Neuron (in vitro differentiated cells): ENCODE measurements around the gene LMO7.

ENCODE experiments used
- H2AFZ ChIP-seq: one replicate; pipeline ENCODE4 v1.6.1; 2013; ENCODE audit warnings: low read depth, mild to moderate bottlenecking, inconsistent platforms, low read length, moderate library complexity
- H3K27me3 ChIP-seq: one replicate; pipeline ENCODE4 v1.6.1; 2013; ENCODE audit warnings: low read length; ENCODE audit not compliant: insufficient read depth
- H3K36me3 ChIP-seq: one replicate; pipeline ENCODE4 v1.6.1; 2013; ENCODE audit warnings: low read length; ENCODE audit not compliant: insufficient read depth
- H3K4me1 ChIP-seq: one replicate; pipeline ENCODE4 v1.6.1; 2013; ENCODE audit warnings: low read length; ENCODE audit not compliant: insufficient read depth
- H3K4me3 ChIP-seq: 2 replicates; pipeline ENCODE4 v1.5.1; 2013; ENCODE audit warnings: mild to moderate bottlenecking, low read length, moderate library complexity
- H3K9me3 ChIP-seq: one replicate; pipeline ENCODE4 v1.6.1; 2013; ENCODE audit warnings: low read length

The LMO7 gene

DNA sequence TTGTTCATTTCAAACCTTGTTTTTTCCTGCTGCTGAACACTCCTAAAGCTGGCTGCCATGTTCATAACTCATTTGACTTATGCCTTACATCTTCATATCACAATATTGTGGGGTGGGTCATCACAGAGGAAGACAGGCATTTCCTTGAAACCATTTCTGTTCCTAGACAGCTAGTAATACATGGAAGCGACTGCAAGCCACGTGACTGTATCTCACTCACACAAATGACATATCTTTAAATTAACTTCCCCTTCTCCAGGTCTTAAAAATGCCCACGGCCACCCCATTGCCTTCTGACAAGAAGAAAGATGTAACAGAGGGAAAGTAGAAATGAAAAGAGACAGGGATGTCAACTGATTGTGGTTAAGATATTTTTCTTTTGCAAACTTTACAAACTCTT, 236.8 kb downstream of the LMO7 start:
- peaks cover 10% of the 10 kb centered on the region for H3K4me1 ChIP-seq
- H3K36me3 ChIP-seq, result no peaks in the 10 kb centered on the region
- no peak overlapping the region for H2AFZ ChIP-seq
- H3K27me3 ChIP-seq, result no peaks in the 10 kb centered on the region
- H3K4me3 ChIP-seq, result no peak overlapping the region
- H3K9me3 ChIP-seq, result no peaks in the 10 kb centered on the region

DNA sequence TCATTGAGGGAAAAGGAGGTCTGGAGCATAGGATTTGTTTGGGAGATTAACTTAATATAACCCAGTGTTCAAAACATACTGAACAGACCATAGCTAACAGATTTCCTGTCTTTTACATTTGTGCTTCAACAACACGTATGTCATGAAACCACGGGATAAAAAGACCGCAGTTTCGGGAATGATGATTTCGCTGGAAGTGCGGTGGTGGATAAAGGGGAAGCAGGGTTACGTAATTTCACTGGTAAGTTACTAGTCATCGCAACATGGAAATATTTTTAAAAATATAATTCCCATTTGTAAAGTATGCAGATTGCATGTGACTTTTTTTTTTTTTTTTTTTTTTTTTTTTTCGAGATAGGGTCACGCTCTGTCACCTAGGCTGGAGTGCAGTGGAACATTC, 237.4 kb downstream of the LMO7 start:
- Histone ChIP-seq H2AFZ (no peak overlapping the region), H3K27me3 (no peaks in the 10 kb centered on the region), H3K4me1 (peaks cover 10% of the 10 kb centered on the region), H3K9me3 (no peaks in the 10 kb centered on the region), H3K36me3 (no peaks in the 10 kb centered on the region), H3K4me3 (no peak overlapping the region)

GRCh38 chr13:75875450-75875849, 239.3 kb downstream of the LMO7 start:
- no peaks in the 10 kb centered on the region for H3K27me3 ChIP-seq
- peaks cover 9% of the 10 kb centered on the region for H3K4me1 ChIP-seq
- H3K9me3 ChIP-seq, result no peaks in the 10 kb centered on the region
- no peak overlapping the region for H3K4me3 ChIP-seq
- no peak overlapping the region for H2AFZ ChIP-seq
- H3K36me3 ChIP-seq, result no peaks in the 10 kb centered on the region

DNA sequence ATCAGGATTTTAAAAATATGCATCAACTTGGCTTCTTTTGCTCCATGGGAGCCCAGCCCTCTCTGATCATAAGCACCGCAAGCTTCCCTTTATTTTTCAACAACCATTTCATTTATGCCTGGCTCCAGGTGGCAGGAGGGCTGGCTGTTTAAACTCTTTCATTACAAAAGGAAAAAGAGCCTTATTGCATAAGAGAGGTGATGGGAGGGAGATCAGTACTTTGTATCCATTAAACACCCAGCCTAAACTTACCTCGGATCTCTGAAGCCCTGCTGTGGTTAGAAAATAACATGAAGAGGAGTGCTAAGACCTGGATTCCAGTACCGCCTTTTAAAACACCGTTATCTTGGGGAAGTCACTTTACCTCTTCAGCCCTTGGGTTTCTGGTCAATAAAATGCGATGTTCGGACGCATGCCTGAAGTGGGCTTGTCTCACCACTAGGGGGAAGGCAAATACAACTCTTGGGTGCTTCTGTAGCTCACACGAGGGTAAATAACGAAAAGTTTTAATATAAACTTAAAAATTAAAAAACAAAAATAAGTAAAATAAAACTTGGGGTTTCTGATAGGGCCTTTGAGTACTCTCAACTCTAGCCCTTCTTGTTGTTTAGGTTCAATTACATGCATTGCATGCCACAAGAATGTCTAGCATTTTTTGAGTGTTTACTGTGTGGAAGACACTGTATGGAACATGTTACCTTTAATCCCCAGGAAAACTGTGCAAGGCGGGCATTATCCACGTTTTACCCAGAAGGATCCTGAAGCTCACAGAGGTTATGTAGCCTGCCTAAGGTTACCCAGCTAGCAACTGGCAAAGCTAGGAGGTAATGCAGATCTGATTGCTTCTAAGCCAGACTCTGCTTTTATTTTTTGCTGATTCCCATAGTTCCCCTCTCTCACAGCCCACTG, 240.3 kb downstream of the LMO7 start:
- Histone ChIP-seq H3K4me1 (peaks cover 7% of the 10 kb centered on the region), H3K4me3 (peak overlapping the region; percentile 5), H3K9me3 (no peaks in the 10 kb centered on the region), H3K36me3 (no peaks in the 10 kb centered on the region), H2AFZ (no peak overlapping the region), H3K27me3 (no peaks in the 10 kb centered on the region)

DNA sequence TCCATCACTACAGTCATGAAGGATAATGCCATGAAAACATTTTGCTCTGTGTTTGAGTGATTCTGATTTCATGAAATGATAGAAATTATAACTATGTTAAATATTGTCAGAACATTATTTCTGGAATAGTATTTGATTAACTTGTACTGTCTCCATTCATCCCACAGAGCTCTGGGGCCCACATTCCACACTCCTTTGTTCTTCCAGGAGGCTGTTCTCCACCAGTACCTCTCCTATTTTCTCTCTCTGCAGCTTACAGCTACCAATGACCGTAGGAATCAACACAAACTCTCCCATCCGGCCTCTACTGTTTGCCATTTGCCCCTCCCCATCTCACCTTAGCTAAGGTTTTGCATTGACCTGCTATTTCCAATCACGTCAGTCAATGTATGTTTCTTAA, 240.9 kb downstream of the LMO7 start:
- Histone ChIP-seq H3K9me3 (no peaks in the 10 kb centered on the region), H3K4me3 (no peak overlapping the region), H3K36me3 (no peaks in the 10 kb centered on the region), H3K4me1 (peaks cover 7% of the 10 kb centered on the region), H2AFZ (no peak overlapping the region), H3K27me3 (no peaks in the 10 kb centered on the region)

DNA sequence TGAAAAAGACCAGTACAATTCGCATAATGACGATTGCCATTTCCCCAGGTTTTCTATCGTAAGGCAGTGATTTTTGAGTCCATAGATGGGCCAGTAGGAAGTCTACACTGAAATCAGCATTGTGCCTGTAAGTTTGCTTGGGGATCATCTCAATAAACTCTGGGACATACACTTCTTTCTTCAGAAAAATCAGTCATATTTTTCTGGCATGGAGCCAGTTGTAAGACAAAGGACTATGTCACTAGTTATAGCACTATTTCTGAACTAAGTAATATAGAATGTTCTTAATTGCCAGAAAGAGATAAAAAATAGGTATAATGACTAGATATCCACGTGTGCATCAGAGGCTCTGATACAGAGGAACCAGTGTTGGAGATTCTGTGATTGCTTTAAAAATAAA, 243.5 kb downstream of the LMO7 start:
- peaks cover 7% of the 10 kb centered on the region for H3K4me1 ChIP-seq
- no peak overlapping the region for H3K4me3 ChIP-seq
- no peaks in the 10 kb centered on the region for H3K36me3 ChIP-seq
- no peak overlapping the region for H2AFZ ChIP-seq
- H3K27me3 ChIP-seq, result no peaks in the 10 kb centered on the region
- H3K9me3 ChIP-seq, result no peaks in the 10 kb centered on the region

DNA sequence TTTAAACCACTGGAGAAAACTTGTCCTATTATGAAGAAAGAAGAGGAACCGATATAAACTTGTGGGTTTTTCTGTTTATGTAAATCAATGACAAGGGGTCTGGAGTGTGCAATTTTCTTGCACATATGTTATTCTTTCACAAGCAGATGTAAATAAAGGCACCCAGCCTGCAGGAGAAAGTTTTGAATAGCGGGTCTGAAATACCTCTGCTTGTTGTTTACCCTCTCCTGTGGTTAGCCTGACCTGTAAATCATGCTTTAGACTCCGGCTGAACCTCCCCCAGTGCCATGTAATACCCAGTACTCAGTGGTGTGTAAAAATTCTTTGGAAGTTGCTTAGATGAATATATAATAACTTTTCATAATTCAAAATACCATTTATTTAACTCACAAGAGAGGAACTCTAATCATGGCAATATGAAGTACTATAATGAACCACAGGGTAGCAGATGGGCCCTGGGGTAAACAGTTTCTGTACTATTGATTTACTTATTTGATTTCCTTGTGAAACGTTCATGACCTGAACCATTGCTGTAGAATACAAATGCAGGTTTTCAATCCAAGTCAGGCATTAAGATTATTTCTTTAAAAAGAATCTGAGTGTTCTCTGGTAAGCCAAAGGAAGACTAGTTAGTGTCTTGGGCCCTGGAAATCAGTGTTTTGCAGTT, 245.1 kb downstream of the LMO7 start:
- no peaks in the 10 kb centered on the region for H3K9me3 ChIP-seq
- no peaks in the 10 kb centered on the region for H3K36me3 ChIP-seq
- no peaks in the 10 kb centered on the region for H3K27me3 ChIP-seq
- peaks cover 7% of the 10 kb centered on the region for H3K4me1 ChIP-seq
- no peak overlapping the region for H2AFZ ChIP-seq
- no peak overlapping the region for H3K4me3 ChIP-seq

- H3K9me3 ChIP-seq, result no peaks in the 10 kb centered on the region
- H3K4me1 ChIP-seq, result peaks cover under 1% of the 10 kb centered on the region
- H3K36me3 ChIP-seq, result no peaks in the 10 kb centered on the region
- H3K4me3 ChIP-seq, result no peak overlapping the region
- no peak overlapping the region for H2AFZ ChIP-seq
- no peaks in the 10 kb centered on the region for H3K27me3 ChIP-seq
These were observed 246.1 kb downstream of the LMO7 start for GRCh38 chr13:75882261-75882660.

- Histone ChIP-seq H3K36me3 (no peaks in the 10 kb centered on the region), H2AFZ (no peak overlapping the region), H3K4me3 (no peak overlapping the region), H3K4me1 (peaks cover 19% of the 10 kb centered on the region), H3K9me3 (no peaks in the 10 kb centered on the region), H3K27me3 (no peaks in the 10 kb centered on the region)
These were observed 253.3 kb downstream of the LMO7 start for GRCh38 chr13:75889427-75889826.

- H2AFZ ChIP-seq, result no peak overlapping the region
- no peaks in the 10 kb centered on the region for H3K36me3 ChIP-seq
- H3K4me1 ChIP-seq, result peaks cover 12% of the 10 kb centered on the region
- H3K27me3 ChIP-seq, result no peaks in the 10 kb centered on the region
- no peak overlapping the region for H3K4me3 ChIP-seq
- H3K9me3 ChIP-seq, result no peaks in the 10 kb centered on the region
These were observed 259.0 kb downstream of the LMO7 start for GRCh38 chr13:75895168-75895567.

- Histone ChIP-seq H3K27me3 (no peaks in the 10 kb centered on the region), H3K4me3 (no peak overlapping the region), H2AFZ (no peak overlapping the region), H3K9me3 (no peaks in the 10 kb centered on the region), H3K36me3 (no peaks in the 10 kb centered on the region), H3K4me1 (peaks cover 8% of the 10 kb centered on the region)
These were observed 260.1 kb downstream of the LMO7 start for GRCh38 chr13:75896271-75896670.

- no peak overlapping the region for H2AFZ ChIP-seq
- no peaks in the 10 kb centered on the region for H3K4me1 ChIP-seq
- H3K36me3 ChIP-seq, result no peaks in the 10 kb centered on the region
- H3K9me3 ChIP-seq, result no peaks in the 10 kb centered on the region
- no peak overlapping the region for H3K4me3 ChIP-seq
- peaks cover 3% of the 10 kb centered on the region for H3K27me3 ChIP-seq
These were observed 261.3 kb downstream of the LMO7 start for GRCh38 chr13:75897386-75897785.

GRCh38 chr13:75901501-75901900, 265.4 kb downstream of the LMO7 start:
- Histone ChIP-seq H3K4me1 (no peaks in the 10 kb centered on the region), H2AFZ (no peak overlapping the region)

More at GRCh38 chr13:75901501-75901900, 265.4 kb downstream of the LMO7 start:
- H3K27me3 ChIP-seq, result peaks cover 3% of the 10 kb centered on the region
- H3K9me3 ChIP-seq, result no peaks in the 10 kb centered on the region
- H3K36me3 ChIP-seq, result no peaks in the 10 kb centered on the region
- no peak overlapping the region for H3K4me3 ChIP-seq
